ENCODE measurements around the gene TRAPPC2L.

TRAPPC2L gene

DNA sequence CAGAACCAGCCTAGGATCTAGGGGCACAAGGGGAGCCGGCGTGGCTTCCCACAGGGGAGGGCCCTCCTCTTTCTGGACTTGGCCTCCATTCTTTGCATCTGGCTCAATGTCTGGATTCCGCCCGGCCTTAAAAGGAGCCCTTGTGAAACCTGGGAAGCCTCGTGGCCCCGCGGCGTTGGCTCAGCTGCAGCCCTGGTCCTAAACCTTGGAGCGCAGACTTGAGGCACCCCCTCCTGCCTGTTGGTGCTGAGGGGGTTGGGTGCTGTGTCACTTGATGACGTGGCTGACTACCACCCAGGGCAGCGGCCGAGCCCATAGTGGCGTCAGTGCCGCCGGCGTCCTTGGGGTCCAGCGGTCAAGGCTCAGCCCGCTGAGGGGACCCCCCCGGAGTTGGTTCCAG is 4.4 kb downstream of the TRAPPC2L start:
- no peak for DNase-seq

DNA sequence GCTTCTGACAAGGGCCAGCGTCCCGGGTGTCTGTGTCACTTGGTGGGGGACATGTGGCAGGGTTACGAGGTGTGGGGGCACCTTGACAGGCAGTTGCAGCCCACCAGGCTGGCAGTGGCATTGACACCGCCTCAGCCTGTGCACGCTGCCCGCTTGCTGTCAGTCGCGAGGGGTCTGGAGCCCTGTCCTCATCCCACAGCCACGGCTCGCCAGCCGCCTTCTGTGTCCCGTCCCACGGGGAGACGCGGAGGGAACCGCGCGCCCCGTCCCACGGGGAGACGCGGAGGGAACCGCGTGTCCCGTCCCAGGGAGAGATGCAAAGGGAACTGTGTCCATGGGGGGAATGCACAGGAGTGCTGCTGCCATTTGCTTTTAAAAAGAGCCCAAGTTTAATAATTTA is 6.0 kb downstream of the TRAPPC2L start:
- no peak for DNase-seq

DNA sequence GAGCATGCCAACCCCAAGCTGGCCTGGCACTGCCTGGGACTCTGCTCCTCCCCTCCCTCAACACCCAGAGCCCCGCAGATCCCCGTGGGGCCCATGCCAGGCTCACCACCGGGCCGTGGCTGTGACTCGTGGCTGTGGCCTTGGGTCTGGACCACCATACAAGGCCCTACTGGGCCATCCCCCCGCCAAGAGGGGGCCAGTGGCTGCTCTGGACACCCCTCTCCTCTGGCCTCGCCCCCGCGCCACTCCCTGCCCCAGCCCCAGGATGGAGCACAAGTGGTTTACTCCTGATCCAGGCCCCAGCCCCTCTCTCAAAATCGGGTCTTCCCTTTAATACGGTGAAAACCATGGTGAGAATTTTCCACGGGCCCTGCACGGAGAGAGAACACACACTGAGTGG is 6.5 kb downstream of the TRAPPC2L start:
- no peak for DNase-seq

DNA sequence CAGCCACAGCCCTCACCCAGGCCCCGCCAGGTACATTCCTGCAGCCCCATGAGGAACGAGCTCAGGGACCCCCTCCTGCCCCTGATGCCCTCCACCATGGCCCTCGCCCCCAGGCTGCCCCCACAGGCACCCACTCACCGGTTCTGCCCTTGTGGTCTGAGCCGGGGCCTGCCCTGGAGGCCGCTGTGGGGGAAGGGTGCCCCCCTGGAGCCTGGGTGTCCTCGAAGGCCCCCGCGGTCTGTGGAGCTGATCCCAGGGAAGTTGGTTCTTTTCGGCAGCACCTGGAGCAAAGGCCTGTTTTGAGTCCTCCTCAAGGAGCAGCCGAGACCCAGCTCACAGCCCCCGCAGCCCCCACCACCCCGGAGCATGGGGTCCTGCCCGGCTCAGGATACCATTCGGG is 7.2 kb downstream of the TRAPPC2L start:
- DNase-seq: no peak

DNA sequence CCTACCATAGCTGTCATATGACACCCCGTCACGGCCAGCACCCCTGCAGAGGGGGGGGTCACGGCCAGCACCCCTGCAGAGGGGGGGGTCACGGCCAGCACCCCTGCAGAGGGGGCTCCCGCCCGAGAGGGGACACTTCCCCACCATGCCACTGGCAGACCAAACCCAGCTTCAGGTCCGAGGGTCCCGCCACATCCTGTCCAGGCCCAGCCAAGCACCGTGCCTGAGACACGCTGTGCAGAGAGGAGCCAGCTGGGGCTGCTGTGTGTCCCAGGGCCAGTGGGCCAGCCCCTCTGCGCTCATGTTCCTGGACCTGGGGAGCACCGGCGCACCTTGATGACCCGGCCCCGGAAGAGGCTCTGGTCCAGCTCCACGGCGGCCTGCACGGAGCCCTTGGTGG is 7.6 kb downstream of the TRAPPC2L start:
- DNase-seq: no peak

DNA sequence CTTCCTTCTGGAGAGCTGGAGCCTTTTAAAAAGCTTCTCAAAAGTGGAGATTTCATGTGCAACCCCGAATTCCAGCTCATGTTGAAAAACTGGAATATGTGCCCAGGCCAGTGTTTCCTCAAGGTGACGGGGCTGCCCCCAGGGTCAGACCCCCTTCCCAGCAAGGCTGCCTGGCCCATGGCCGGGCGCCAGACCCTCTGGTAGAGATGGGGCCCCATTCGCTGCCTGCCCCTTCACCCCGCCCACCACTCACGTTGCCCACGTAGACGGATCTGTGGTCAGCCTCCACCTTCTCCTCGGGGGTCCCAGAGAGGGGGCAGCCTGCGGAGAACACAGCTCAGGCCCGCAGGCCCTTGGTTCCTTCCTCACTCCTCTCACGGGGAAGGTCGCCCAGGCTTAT is 8.4 kb downstream of the TRAPPC2L start:
- no peak for DNase-seq

DNA sequence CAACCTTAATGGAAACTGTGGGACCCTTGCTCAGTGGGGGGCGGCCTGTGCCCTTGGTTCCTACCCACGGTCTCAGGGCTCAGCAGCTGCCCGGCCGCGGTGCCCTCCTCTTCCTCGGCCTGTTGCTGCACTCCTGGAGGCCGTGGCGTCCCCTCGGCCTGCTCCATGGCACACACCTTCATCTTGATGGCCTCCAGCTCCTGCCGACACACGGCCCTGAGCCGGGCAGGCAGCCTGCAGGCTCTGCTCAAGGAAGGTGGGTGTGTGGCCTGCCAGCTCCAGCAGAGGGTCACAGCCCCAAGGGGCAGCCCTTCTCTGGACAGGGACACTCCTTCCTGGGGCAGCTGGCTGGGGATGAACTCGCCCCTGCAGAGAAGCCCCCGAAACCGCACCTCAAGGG is 8.8 kb downstream of the TRAPPC2L start:
- DNase-seq: no peak

DNA sequence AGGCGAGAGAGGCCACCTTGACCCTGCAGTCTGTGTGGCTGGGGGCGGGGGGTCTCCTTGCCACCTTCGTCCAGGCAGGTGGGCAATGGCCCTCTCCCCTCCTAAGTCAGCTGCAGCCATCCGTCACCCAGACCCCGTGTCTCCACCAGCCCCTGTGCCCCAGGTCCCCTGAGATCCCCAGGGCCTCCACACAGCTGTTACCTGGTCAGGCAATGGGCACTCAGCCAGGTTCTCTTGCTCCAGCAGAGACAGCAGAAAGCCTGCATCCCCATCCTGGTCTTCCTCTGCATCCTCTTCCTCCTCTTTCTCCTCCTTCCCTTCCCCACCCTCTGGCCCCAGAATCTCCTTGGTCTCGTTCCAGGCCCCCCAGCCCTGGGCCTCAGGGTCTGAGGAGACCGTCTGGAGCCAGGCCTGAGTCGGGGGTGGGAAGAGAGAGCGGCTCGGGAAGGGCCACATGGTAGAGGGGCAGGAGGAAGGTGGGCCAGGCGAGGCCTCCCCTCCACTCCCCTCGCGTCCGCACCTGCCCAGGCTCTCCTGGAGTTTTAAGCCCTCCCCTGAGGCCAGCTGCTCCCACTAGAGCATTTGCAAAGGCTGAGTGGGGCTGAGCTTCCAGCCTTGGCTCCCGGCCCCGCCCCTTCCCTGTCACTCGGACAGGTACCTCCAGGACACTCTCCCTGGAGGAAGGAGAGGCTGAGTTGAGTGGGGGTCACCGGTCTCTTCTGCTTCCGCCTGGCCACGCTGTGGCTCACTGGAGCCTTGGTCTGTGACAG is 9.4 kb downstream of the TRAPPC2L start, which contains the start of gene PABPN1L:
TSS of gene PABPN1L (minus strand) at position 510 of the 770 bp plus-strand sequence. CDS start at position 456, 54 bp downstream.
- no peak for DNase-seq

DNA sequence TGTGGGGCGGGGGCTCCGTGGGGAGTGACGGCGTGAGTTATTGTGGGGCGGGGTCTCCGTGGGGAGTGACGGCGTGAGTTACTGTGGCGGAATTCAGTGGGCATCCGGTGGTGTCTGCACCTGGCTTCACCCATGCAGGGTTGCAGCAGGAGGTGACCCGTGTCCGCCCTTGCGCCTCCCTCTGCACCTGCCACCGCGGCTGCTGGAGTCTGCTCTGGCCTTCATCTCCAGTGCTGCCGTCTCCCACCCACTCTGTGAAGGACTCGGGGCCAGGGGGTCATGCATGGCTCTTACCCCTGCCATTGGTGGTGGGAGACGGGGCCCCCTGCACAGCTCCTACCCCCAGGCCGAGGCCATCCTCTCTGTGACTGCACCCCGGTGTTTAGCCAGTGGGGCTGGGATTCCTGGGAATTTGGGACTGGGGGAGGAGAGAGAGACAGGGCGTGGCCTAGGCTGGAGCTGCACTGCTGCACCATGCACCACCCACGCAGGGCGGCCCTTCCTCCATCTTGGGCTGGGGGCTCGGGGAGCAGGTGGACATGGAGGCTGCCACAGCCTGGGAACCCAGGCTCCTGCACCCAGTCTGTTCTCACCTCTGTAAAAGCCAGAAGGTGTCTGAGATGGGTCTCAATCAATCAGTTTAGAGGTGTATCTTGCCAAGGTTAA is 10.8 kb downstream of the TRAPPC2L start:
- no peak for DNase-seq

DNA sequence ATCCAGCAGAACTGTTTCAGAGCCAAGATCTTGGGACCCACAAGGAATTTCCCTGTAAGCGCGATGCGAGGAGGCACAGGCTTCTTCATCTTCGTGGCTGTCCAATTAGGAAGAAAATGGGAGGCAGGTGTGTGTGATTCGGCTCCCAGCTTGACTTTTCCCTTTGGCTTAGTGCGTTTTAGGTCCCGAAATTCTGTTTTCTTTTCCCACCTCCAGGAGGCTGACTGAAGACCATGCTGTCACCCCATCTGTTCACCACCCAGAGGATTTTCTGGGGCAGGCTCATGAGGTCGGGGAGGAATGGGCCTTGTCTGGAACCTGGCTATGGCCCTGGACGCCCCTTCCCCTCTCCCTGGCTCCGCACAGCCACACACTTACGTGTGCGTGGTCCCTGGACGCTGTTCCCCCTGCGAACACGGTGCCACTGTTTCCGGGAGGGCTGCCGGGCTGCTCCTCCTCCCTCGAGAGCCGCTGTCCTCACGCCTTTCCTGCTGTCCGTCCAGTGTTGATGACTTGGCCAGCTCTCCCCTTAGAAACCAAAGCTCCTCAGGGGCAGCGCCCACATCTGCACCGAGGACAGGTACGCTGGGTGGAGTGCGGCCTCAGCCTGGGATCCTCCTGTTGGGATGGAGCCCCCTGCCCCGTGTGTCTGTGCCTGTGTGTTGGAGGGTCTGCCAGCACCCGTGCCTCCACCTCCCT is 12.2 kb downstream of the TRAPPC2L start:
- no peak for DNase-seq

DNA sequence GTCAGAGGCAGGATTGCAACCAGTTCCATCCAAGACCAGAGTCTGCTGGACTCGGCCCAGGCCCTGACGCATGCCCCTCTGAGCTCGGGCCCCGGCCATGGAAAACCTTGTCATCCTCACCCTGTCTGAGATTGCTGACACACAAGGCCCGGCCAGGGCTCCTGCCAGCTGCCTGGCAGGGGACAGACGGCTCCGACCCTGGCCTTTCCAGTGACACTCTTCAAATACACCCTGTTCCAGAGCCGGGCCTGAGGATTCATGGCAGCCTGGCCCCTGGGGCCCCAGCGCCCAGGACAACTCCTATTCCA is 12.7 kb downstream of the TRAPPC2L start:
- DNase-seq: no peak

DNA sequence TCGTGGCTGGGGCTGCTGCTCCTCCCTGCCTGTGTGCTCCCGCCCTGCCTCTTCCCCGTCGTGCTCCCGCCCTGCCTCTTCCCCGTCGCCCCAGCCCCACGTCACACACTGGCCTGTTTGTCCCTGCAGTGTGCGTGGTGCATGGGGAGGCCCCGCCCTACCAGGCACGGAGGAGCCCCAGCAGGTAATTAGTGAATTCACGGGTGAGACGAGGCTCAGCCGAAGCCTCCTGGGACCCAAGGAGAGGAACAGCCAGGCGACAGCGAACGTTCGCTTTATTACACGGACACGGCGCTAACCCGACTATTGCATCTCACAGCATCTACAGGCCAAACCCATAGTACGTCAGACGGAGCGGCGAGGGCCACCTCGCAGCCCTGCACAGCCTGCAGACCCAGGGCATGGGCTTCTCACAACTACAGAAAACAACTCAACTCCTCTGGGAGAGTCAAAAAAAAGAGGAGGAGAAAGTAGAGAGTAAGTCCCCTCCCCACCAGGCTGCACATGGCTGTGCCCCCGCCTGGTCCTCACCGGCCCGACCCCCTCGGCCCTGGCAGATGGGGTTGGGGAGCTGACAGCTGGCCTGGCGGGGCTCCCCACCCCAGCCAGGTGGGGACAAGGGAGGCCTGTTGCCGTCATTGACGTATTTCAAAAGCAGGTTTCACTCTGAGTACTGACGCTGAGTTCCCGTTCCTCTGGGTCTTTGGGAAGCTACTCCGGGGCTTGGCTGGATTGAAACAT is 13.9 kb downstream of the TRAPPC2L start:
- no peak for DNase-seq

DNA sequence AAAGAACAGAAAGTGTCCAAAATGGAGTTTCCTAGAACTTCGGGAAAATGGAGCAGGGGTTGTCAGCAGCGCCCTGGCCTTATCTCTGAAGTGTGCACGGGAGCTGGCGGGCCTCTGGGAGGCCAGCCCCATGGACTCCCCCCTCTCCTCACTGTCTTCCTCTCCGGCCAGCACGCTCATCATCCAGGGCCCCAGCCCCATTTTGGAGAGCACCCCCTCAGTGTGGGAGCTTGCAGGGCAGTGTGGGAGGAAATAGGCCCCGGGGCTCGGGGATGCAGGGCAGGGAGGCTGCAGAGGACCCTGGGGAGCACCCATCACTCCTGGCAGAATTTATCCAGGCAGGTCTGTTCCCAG is 14.4 kb downstream of the TRAPPC2L start:
- no peak for DNase-seq

DNA sequence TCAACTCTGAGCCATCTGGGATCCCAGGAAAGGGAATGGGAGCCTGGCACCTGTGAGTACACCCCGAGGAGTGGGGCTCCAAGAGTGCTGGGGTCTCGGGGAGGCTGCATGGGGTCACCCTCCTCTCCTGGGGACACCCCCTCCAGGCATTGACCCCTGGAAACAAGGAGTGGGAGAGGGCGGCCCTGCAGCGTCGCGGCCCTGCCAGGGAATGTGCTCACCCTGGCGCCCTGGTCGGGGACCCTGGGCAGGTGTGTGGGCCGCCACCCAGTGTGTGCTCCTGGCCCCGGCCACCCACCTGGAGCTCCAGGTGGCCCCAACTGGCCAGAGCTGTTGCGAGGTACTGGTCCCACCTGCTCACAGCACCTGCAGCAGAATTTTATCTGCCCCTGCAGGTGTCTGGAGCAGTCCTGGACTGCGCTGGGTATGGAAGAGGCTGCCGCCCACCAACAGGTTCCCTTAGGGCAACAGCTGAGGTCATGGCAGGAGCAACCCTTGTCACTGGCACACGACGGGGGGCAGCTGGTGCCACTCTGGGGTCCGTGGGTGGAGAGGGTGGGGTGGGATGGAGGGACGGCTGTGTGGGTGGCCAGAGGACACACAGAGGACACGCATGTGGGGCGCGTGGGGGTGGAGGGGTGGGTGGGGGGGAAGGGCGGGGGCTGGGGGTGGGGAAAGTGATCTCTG is 14.9 kb downstream of the TRAPPC2L start:
- no peak for DNase-seq

DNA sequence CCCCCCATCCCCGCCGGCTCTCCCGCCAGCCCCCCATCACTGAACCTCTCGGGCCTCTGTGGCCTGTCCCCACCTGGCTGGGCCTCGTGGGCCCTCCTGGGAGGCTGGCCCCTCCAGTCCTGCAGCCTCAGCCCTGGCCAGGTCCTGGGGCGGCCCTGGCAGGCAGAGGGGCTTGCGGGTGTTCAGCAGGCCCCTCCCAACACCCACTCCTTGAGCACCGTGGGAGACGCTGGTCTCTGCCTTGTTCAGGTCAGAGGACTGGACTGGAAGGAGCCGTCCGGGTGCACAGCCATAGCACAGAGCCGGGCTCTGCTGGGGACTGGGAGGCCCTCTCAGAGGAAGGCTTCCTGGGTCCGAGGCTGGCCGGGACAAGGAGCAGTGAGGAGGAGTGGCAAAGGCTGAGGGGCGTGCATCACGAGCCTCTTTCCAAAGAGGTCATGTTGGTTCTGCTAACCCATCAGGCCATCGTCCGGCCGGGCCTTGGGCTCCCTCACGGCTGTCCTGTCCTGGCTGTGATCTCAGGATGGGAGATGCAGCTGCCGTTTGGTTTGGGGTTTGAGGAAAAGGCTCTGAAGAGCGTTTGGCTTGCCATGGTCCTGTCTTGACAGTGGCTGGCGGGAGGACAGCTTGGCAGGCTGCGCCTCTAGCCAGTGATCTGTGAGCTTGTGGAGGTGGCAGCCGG is 15.9 kb downstream of the TRAPPC2L start:
- DNase-seq: no peak

DNA sequence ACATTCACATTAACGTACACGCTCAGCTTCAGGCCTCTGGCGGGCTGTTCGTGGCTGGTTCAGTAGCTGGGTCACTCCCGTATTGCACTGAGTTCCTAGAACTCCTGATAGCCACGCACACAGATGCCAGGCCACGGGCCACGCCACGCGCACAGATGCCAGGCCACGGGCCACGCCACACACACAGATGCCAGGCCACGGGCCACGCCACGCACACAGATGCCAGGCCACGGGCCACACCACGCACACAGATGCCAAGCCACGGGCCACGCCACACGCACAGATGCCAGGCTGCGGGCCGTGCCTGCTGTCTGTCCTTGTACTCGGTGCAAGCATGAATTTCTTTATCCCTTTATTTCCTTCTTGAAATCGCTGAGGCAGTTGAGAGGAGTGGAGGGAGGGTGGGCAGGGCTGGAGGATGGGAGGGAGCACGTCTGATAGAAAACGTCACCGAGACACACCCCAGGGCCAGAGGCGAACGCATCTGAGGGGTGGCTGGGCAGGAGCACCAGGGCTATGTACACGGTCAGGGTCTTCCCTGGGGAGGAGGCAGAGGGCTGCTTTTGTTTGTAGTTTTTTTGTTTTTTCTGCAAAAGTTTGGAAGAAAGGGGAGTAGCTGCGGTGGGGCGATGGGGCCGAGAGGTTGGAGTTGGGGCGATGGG is 18.1 kb downstream of the TRAPPC2L start:
- no peak for DNase-seq

DNA sequence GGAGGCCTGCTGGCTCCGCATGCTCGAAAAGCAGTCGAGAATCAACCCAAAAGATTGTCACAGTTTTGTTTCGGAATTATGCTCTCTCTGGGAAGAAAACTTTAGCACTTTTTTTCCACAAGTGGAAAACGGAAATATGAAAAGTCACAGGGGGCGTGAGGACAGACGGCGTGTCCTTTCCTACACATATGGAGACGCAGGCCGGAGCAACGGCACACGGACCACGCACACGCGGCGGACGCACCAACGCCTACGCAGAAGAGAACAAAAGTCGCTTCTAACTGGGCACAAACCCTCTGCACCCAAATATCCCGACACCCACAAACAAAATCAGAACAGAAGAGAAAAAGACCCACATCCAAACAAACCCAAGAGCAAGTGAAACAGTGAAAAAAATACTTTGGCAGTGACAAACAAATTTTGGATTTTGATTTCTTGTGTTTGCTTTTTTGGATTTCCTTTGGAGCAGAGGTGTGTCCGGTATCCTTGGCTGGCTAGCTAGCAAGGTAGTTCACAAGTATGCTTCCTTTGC is 18.8 kb downstream of the TRAPPC2L start:
- DNase-seq: no peak

DNA sequence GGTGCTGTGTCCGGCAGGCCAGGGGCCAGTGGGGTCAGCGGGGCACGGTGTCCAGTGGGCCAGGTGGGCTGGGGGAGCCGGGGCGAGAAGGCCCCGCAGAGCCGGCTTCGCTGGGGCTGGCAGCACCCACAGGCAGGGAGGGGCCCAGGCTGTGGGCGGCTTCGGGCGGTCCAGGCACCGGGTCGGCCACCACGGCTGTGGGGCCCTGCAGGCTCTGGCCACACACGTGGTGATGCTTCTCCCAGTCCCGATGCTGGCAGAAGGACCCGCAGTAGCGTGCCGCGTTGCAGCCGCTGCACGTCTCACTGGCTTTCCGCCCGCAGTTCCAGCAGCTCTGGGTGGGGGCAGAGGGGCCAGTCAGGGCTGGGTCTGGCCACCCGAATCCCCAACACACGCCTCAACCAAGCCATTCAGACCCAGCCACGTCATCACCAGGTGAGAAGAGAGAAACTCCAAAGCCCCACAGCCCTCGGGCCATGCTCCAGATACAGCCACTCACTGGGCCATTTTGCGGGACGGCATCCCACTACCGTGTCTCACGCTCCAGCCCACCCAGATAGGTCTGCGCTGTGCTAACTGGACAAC is 20.1 kb downstream of the TRAPPC2L start:
- DNase-seq: no peak

DNA sequence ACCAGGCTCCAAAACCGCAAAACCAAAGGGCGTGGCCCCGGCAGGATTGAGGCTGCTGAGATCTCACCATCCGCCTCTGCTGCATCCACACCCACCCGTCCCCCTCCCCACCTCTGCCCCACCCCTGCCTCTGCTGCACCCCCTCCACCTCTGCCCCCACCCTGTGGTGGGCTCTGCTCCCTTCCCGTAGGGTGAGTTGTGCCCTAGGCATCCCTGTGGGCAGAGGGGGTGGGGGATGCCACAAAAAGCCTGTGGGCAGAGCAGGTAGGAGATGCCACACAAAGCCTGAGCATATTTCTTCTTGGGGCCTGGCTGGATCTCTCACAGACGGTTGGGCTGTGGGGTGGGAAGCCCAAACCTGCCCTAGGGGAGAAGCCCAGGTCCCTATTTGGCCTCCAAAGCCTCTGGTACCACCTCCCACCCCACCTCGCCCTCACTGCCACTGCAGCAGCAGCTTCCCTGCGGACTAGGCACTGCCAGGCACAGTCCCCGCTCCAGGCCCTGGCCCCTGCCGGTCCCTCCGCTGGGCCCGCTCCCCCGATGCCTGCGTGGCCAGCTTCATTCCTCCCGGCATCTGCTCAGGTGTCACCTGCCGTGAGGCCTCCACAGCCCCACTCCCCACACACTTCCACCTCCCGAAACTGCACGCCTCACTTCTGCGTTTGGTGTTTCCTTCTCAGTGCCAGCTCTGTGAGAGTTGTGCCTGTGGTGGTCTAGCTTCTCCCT is 20.8 kb downstream of the TRAPPC2L start:
- no peak for DNase-seq

DNA sequence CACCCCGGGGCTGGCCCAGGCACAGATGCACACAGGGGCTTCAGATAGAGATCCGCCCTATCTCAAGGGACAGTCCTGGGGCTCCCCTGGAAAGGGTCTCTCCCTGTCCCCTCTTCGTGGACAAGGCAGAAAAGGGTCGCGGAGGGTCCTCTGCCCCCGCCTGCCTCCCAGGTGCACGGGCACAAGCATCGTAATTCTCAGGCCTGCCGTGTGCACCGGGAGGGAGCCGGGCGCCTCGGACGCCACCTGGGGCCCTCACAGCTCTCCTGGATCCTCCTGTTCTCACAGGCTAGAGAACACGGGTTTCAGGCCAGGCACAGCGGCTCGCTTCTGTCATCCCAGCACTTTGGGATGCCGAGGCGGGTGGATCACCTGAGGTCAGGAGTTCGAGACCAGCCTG is 21.4 kb downstream of the TRAPPC2L start:
- DNase-seq: no peak
